ENCODE data around the gene TIMM10B.

GRCh38 chr11:6502382-6502781 is 21.1 kb downstream of the TIMM10B start:
- TF ChIP-seq CTCF (IDR thresholded peaks at IDR 0.05) (no peak), POLR2A (IDR thresholded peaks at IDR 0.05; ENCODE audit: low read length) (no peak), HDAC2 (IDR thresholded peaks at IDR 0.05) (no peak), RCOR1 (IDR thresholded peaks at IDR 0.05; ENCODE audit: low read depth, low read length) (no peak), REST (IDR thresholded peaks at IDR 0.05) (no peak), POLR2AphosphoS2 (conservative IDR thresholded peaks at IDR 0.05; ENCODE audit: low read length) (no peak)
